Uterus (tissue), 2 donors: ENCODE data around the gene HINT3.

ENCODE experiments used
- CTCF ChIP-seq, 4 experiments: fragments of 200-600 bp in 2 of 4; fragments of 450-650 bp in 2 of 4; sonication (generic) in 2 of 4; IDR thresholded peaks; one replicate each; pipeline ENCODE4 v1.5.1; 2016 to 2019; ENCODE audit warnings: antibody characterized with exemption in 4 of 4, mild to moderate bottlenecking in 2 of 4, moderate library complexity in 1 of 4
- POLR2A ChIP-seq, 2 donors: fragments of 450-650 bp; IDR thresholded peaks; one replicate each; pipeline ENCODE4 v1.6.1; 2016; ENCODE audit warnings: antibody characterized with exemption in 2 of 2, mild to moderate bottlenecking in 1 of 2, moderate library complexity in 1 of 2

- no peak for TF ChIP-seq CTCF (IDR thresholded peaks at IDR 0.05)
- TF ChIP-seq POLR2A (IDR thresholded peaks at IDR 0.05) = no peak
These were observed 42.7 kb upstream of the HINT3 start for GRCh38 chr6:125913864-125914351.
